Stimulated activated CD8-positive, alpha-beta memory T cell treated with anti-CD3 and anti-CD28 coated beads, Interleukin-4, amount 100 ng/mL, for 24 hours (primary cell): ENCODE data around the gene SLC30A10.
"Not testable (repeated sequence)": the region's sequence is repeated elsewhere in the genome, so short reads cannot be mapped to it uniquely, and the experiment has no call there.

Experiments used
- DNase-seq: peaks from one replicate; pipeline ENCODE4 v3.0.0-alpha.2; 2020; ENCODE audit warnings: low read depth

The SLC30A10 gene

GRCh38 chr1:219891846-219892245 lies 36.5 kb downstream of the SLC30A10 start:
- not testable (repeated sequence) for DNase-seq

- not testable (repeated sequence) for DNase-seq
Measured at GRCh38 chr1:219888667-219889066, 39.7 kb downstream of the SLC30A10 start.

- no peak for DNase-seq
Measured at GRCh38 chr1:219885680-219886079, 42.7 kb downstream of the SLC30A10 start.

GRCh38 chr1:219883400-219884332 lies 44.7 kb downstream of the SLC30A10 start:
- DNase-seq: no peak

- DNase-seq: no peak
Measured at GRCh38 chr1:219882755-219883154, 45.6 kb downstream of the SLC30A10 start.

- no peak for DNase-seq
Measured at GRCh38 chr1:219882096-219882495, 46.3 kb downstream of the SLC30A10 start.

GRCh38 chr1:219880765-219881457 lies 47.4 kb downstream of the SLC30A10 start:
- DNase-seq: no peak

GRCh38 chr1:219876798-219877209 lies 51.6 kb downstream of the SLC30A10 start:
- DNase-seq: no peak

GRCh38 chr1:219875860-219876259 lies 52.5 kb downstream of the SLC30A10 start:
- DNase-seq: no peak

- DNase-seq: not testable (repeated sequence)
Measured at GRCh38 chr1:219872538-219872937, 55.8 kb downstream of the SLC30A10 start.

GRCh38 chr1:219871427-219872057 lies 56.8 kb downstream of the SLC30A10 start:
- DNase-seq: no peak

- not testable (repeated sequence) for DNase-seq
Measured at GRCh38 chr1:219868615-219869014, 59.7 kb downstream of the SLC30A10 start.
